ENCODE measurements around the gene CABYR.
"Not testable (repeated sequence)": the region's sequence is repeated elsewhere in the genome, so short reads cannot be mapped to it uniquely, and the experiment has no call there.

The CABYR gene

DNA sequence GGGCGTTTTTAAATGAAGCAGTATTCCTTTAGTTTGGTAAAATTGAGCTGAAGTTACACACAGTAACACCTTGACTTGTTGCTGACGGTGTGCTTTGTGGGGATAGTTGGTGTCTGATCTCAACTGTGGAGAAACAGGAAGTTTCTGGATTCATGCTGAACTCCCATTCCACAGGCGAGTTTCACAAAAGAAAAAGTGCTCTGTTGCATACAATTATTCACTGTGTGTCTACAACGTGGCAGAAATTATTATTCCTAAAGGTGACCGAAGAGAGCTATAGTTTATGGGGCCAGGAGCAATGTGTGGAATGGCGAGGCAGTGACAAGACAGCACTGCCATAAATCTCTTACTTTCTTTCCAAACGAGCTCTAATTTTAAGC is 463 bp upstream of the CABYR start:
- H3K27me3 Mint-ChIP-seq (ENCODE audit: low read depth) = no peaks in the 10 kb centered on the region
- peak overlapping the region; percentile 89 to 95 (median 90) for H3K4me3 Mint-ChIP-seq
- peaks cover 3% of the 10 kb centered on the region for H3K9me3 Mint-ChIP-seq
- TF ChIP-seq CTCF (IDR thresholded peaks at IDR 0.05; ENCODE audit: unreplicated experiment in 3 of 3) = no peak
- peak overlapping the region; percentile 54 to 76 (median 70) for H3K27ac Mint-ChIP-seq
- H3K36me3 Mint-ChIP-seq (ENCODE audit: low read depth) = peaks cover 4% of the 10 kb centered on the region
- H3K4me1 Mint-ChIP-seq = no peaks in the 10 kb centered on the region

DNA sequence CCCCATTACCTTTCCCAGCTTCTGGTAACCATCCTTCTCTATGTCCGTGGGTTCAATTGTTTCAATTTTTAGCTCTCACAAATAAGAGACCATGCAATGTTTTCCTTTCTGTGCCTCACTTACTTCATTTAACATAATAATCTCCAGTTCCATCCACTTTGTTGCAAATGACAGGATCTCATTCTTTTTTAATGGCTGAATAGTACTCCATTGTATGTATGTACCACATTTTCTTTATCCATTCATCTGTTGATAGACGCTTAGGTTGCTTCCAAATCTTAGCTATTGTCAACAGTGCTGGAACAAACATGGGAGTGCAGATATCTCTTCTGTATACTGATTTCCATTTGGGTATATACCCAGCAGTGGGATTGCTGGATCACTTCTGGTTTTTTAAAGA is 1.8 kb downstream of the CABYR start:
- Mint-ChIP-seq H3K9me3 (peaks cover 3% of the 10 kb centered on the region), H3K36me3 (ENCODE audit: low read depth) (peaks cover 19% of the 10 kb centered on the region), H3K27me3 (ENCODE audit: low read depth) (no peaks in the 10 kb centered on the region), H3K4me1 (no peaks in the 10 kb centered on the region), H3K27ac (no peak overlapping the region), H3K4me3 (peak overlapping the region; percentile 61 to 83 (median 70))
- no peak for TF ChIP-seq CTCF (IDR thresholded peaks at IDR 0.05; ENCODE audit: unreplicated experiment in 3 of 3)

- H3K27me3 Mint-ChIP-seq (ENCODE audit: low read depth) = no peaks in the 10 kb centered on the region
These were observed 3.5 kb downstream of the CABYR start for GRCh38 chr18:24142376-24142775.

GRCh38 chr18:24149591-24149990 is 10.7 kb downstream of the CABYR start:
- not testable (repeated sequence) for H3K27me3 Mint-ChIP-seq (ENCODE audit: low read depth); H3K9me3 Mint-ChIP-seq; H3K27ac Mint-ChIP-seq; H3K4me3 Mint-ChIP-seq; H3K4me1 Mint-ChIP-seq
- H3K36me3 Mint-ChIP-seq (ENCODE audit: low read depth) = peaks cover 59% of the 10 kb centered on the region

More at GRCh38 chr18:24142376-24142775, 3.5 kb downstream of the CABYR start:
- Mint-ChIP-seq H3K4me3 (no peak overlapping the region), H3K36me3 (ENCODE audit: low read depth) (peaks cover 33% of the 10 kb centered on the region), H3K4me1 (no peaks in the 10 kb centered on the region), H3K27ac (no peak overlapping the region), H3K9me3 (peaks cover 9% of the 10 kb centered on the region)
- TF ChIP-seq CTCF (IDR thresholded peaks at IDR 0.05; ENCODE audit: unreplicated experiment in 3 of 3) = no peak

- TF ChIP-seq CTCF (IDR thresholded peaks at IDR 0.05; ENCODE audit: unreplicated experiment in 3 of 3) = no peak
- H3K4me3 Mint-ChIP-seq = no peak overlapping the region
- H3K27ac Mint-ChIP-seq = no peak overlapping the region
- peaks cover 8% of the 10 kb centered on the region for H3K4me1 Mint-ChIP-seq
- no peaks in the 10 kb centered on the region for H3K27me3 Mint-ChIP-seq (ENCODE audit: low read depth)
- no peaks in the 10 kb centered on the region for H3K9me3 Mint-ChIP-seq
- H3K36me3 Mint-ChIP-seq (ENCODE audit: low read depth) = peaks cover 48% of the 10 kb centered on the region
These were observed 14.5 kb downstream of the CABYR start for GRCh38 chr18:24153397-24153796.

DNA sequence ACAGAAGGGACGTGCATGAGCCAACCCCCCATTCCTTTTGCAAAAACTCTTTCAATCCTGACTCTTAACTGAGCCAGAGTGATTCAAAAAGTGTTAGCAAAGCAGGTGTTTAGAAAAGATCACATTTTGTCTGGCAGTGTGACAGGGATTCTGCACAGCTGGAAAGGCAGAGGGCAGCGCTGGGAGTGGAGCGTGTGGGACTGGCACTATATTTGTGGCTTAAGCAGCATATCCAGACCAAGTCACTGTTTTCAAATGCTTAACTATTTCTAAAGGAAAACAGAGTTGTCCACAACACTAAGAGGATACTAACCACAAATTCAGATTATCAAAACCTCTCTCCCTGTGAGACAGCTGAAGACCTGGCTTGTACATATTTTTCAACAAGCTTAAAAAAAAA is 19.0 kb downstream of the CABYR start:
- no peaks in the 10 kb centered on the region for H3K27me3 Mint-ChIP-seq (ENCODE audit: low read depth)
- no peak overlapping the region for H3K4me3 Mint-ChIP-seq
- H3K9me3 Mint-ChIP-seq = no peaks in the 10 kb centered on the region
- no peak overlapping the region for H3K27ac Mint-ChIP-seq
- peaks cover 53% of the 10 kb centered on the region for H3K36me3 Mint-ChIP-seq (ENCODE audit: low read depth)
- peaks cover 8% of the 10 kb centered on the region for H3K4me1 Mint-ChIP-seq
- no peak for TF ChIP-seq CTCF (IDR thresholded peaks at IDR 0.05; ENCODE audit: unreplicated experiment in 3 of 3)
